Articular chondrocyte of knee joint (primary cell): ENCODE measurements around the gene GBP4. TPM values are rescaled to one million over a fixed set of nuclear protein-coding genes. Genes with fewer than 3 reads are reported as not detected.

Source experiments
- total RNA-seq: library from RNA; depleted of rRNA; stranded (reverse); fragments of >200 nt; gene quantifications from 2 replicates; pipeline ENCODE4 v1.2.3, GENCODE V29; 2012

The GBP4 gene
- 1.0 and 2.8 TPM in 2 replicates for total RNA-seq

DNA sequence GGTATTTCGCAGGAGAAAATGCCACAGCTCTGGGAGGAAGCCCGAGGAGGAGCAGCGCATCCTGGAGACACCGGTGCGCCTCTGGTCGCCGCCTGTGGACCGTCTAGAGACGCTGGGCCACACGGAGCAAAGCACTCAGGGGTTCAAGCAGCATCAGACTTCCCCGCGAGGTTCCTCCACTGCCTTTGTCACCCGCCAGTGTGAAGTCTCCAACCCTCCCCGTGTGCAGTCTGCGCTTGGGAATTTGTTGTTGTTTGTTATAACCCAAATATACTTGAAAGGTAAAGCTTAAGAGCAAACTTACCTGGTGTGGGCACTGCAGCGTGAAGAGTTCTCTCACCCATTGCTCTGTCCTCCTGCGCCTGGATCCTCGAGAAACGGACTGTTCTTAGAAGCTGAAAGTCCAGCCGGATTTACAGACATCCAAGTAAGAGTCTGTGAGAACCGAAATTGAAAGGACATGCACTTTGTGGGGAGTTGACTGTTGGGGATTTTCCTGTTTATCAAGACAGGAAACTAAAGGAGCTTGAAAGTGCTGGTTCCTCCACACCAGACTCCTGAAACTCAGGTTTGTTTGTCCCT, at the start of gene GBP4:
GBP4 (minus strand) TSS at position 452 of the 582 bp plus-strand sequence; CDS start at position 344, 108 bp downstream.

DNA sequence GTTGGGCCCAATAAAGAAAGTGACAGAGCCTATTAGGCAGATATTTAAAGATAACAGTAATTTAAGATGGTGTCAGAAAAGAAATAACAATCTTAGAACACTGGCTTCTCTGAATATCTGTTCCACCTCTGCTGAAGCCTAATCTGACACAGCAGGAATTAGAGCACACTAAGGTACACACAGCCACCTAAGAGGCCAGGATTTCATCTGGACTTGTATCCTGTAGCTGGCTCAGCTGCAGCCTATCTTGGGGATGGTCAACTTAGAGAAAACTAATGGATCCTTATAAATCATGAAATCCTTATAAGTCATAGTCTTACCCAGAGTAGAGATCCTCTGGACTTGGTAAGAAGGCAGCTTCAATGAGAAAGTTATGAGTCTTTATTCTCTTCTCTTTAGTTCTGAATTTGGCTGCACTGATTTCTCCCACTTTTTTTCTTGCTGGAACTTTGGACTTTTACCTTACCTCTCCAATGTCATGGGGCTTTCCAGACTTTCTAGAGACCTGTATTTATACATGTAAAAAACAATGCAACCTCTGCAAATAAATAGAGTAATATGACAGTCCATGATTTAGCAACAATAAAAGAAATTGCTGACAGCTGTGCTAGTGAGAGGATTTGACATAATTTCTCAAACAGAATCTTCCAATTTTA, 23.0 kb downstream of the GBP4 start, which contains the start of gene GBP7:
GBP7 (minus strand) TSS at position 403 of the 656 bp plus-strand sequence. CDS start 4,068 bp downstream, outside the sequence.

Other genes with a start within 250 kb of the GBP4 start
- 40.8 and 49.9 TPM in 2 replicates for gene KYAT3, start 206.3 kb downstream of the GBP4 start, total RNA-seq
- 12.9 and 15.3 TPM in 2 replicates for gene RBMXL1, start 206.3 kb downstream of the GBP4 start, total RNA-seq
- 48.4 and 59.2 TPM in 2 replicates for gene GBP3, start 176.1 kb downstream of the GBP4 start, total RNA-seq
- gene GBP1, start 133.7 kb downstream of the GBP4 start, total RNA-seq: 36.5 and 55.0 TPM in 2 replicates
- gene GBP2, start 72.8 kb downstream of the GBP4 start, total RNA-seq: 52.9 and 60.1 TPM in 2 replicates
- not detected in 2 replicates for gene GBP7, start 22.9 kb downstream of the GBP4 start, total RNA-seq
- 0.11 TPM in 1 of 2 replicates, not detected in the other for gene GBP5, start 73.9 kb upstream of the GBP4 start, total RNA-seq
- not detected in 2 replicates for gene GBP6, start 165.1 kb upstream of the GBP4 start, total RNA-seq